B cell (primary cell): Measurements from ENCODE around the gene TFF2. TPM values are rescaled to one million over a fixed set of nuclear protein-coding genes. Genes with fewer than 3 reads are reported as not detected.

Source experiments
- ATAC-seq: fragments of 200-7000 bp; cut with Tn5 transposase; one replicate; pipeline ENCODE4 v1.10.0; 2021; ENCODE audit warnings: low read depth, mild to moderate bottlenecking, moderate number of reproducible peaks, moderate library complexity
- CTCF ChIA-PET: fragments of 350-600 bp; sonication (Branson Sonifier 250); formaldehyde crosslinking; loops from one replicate; lab custom pipeline; 2021; ENCODE audit warnings: antibody characterized with exemption, inconsistent platforms; lab: Charles Lee
- POLR2A ChIA-PET: fragments of 350-600 bp; sonication (Branson Sonifier 250); formaldehyde crosslinking; loops from one replicate; lab custom pipeline; 2021; ENCODE audit warnings: antibody characterized with exemption; lab: Charles Lee
- DNase-seq: peaks from one replicate; pipeline ENCODE4 v3.0.0; 2013
- H2AFZ ChIP-seq: 2 replicates; pipeline ENCODE4 v1.6.1; 2012; ENCODE audit warnings: mild to moderate bottlenecking, low read depth, low read length; ENCODE audit not compliant: insufficient read depth, poor library complexity, severe bottlenecking
- H3K27ac ChIP-seq, 2 donors: 1 replicate in 1 of 2; 2 replicates in 1 of 2; pipeline ENCODE4 v1.5.1; 2012 to 2013; ENCODE audit warnings: low read length in 2 of 2, mild to moderate bottlenecking in 2 of 2, moderate library complexity in 1 of 2
- H3K27me3 ChIP-seq, 4 experiments: fragments of 200-600 bp in 1 of 4; sonication (generic) in 1 of 4; replicated peaks in 1 of 4; 1 replicate in 2 of 4; 2 replicates in 2 of 4; pipeline versions ENCODE4 v1.6.1 to v1.7.0; 2013 to 2016; ENCODE audit warnings: low read length in 3 of 4, mild to moderate bottlenecking in 2 of 4, mixed read lengths in 1 of 4, moderate library complexity in 1 of 4; ENCODE audit not compliant: insufficient read depth in 4 of 4, control insufficient read depth in 3 of 4; ENCODE audit errors: control extremely low read depth in 1 of 4
- H3K36me3 ChIP-seq, 2 experiments: replicated peaks in 1 of 2; 1 replicate in 1 of 2; 2 replicates in 1 of 2; pipeline versions ENCODE4 v1.6.1 to v1.7.1; 2013; ENCODE audit warnings: low read length in 1 of 2; ENCODE audit not compliant: insufficient read depth in 2 of 2, control insufficient read depth in 1 of 2; ENCODE audit errors: control extremely low read depth in 1 of 2, extremely low read depth in 1 of 2
- H3K4me1 ChIP-seq, 2 donors: fragments of 200-600 bp in 1 of 2; sonication (generic) in 1 of 2; 1 replicate in 1 of 2; 2 replicates in 1 of 2; pipeline versions ENCODE4 v1.5.1 to v1.6.1; 2013 to 2017; ENCODE audit warnings: low read length in 2 of 2; ENCODE audit not compliant: control insufficient read depth in 2 of 2, insufficient read depth in 2 of 2
- H3K4me2 ChIP-seq: replicated peaks from 2 replicates; pipeline ENCODE3; 2012; ENCODE audit warnings: mild to moderate bottlenecking, low read depth, low read length; ENCODE audit not compliant: poor library complexity, severe bottlenecking
- H3K4me3 ChIP-seq, 5 experiments: fragments of 200-600 bp in 1 of 5; sonication (generic) in 1 of 5; 1 replicate in 3 of 5; 2 replicates in 2 of 5; pipeline versions ENCODE4 v1.5.1 to v1.7.0; 2011 to 2016; ENCODE audit warnings: low read length in 4 of 5, mild to moderate bottlenecking in 4 of 5, low read depth in 2 of 5, control low read depth in 1 of 5, moderate library complexity in 1 of 5; ENCODE audit not compliant: insufficient read depth in 1 of 5; ENCODE audit errors: control extremely low read depth in 1 of 5, extremely low read depth in 1 of 5
- H3K79me2 ChIP-seq: fragments of 200-600 bp; sonication (generic); one replicate; pipeline ENCODE4 v1.6.0; 2016; ENCODE audit warnings: low read length; ENCODE audit not compliant: control insufficient read depth, insufficient read depth
- H3K9ac ChIP-seq: fragments of 200-600 bp; sonication (generic); 2 replicates; pipeline ENCODE4 v1.6.1; 2017; ENCODE audit warnings: mild to moderate bottlenecking, low read length, moderate library complexity
- H3K9me3 ChIP-seq, 3 donors: one replicate each; pipeline versions ENCODE4 v1.6.1 to v1.7.1; 2013; ENCODE audit warnings: low read length in 2 of 3; ENCODE audit not compliant: control insufficient read depth in 2 of 3, insufficient read depth in 1 of 3; ENCODE audit errors: control extremely low read depth in 1 of 3
- H4K20me1 ChIP-seq: 2 replicates; pipeline ENCODE4 v1.6.0; 2012; ENCODE audit warnings: mild to moderate bottlenecking, low read length; ENCODE audit not compliant: insufficient read depth, control insufficient read depth, poor library complexity, severe bottlenecking
- H3K27ac Mint-ChIP-seq: one replicate; pipeline ENCODE4 v1.8.0; 2021; ENCODE audit warnings: mixed read lengths
- H3K27me3 Mint-ChIP-seq: one replicate; pipeline ENCODE4 v1.8.0; 2021; ENCODE audit warnings: mixed read lengths
- H3K4me1 Mint-ChIP-seq: one replicate; pipeline ENCODE4 v1.8.0; 2021; ENCODE audit warnings: mixed read lengths
- H3K4me3 Mint-ChIP-seq: one replicate; pipeline ENCODE4 v1.8.0; 2021; ENCODE audit warnings: mixed read lengths
- H3K9me3 Mint-ChIP-seq: one replicate; pipeline ENCODE4 v1.8.0; 2022; ENCODE audit warnings: mixed read lengths; ENCODE audit not compliant: insufficient read depth
- CTCF ChIP-seq: fragments of 200-600 bp; IDR thresholded peaks from one replicate; pipeline ENCODE4 v1.8.0; 2022; ENCODE audit warnings: antibody characterized with exemption, mild to moderate bottlenecking
- EZH2 ChIP-seq: IDR thresholded peaks from 2 replicates; pipeline ENCODE4 v1.6.1; 2012; ENCODE audit warnings: borderline replicate concordance, low read depth, mild to moderate bottlenecking, moderate library complexity, low read length; ENCODE audit not compliant: insufficient read depth, poor library complexity, severe bottlenecking
- WGBS: methylation state at CpG from one replicate; pipeline ENCODE4 v1.1.5; 2013; ENCODE audit warnings: missing lambda C conversion rate; ENCODE audit not compliant: insufficient coverage; 5-methylcytosine and 5-hydroxymethylcytosine counted together
- intact Hi-C: fragments of 100-400 bp; cut with micrococcal nuclease; formaldehyde crosslinking; loops from one replicate; pipeline ENCODE4 v1.10.0; 2022
- polyA plus RNA-seq: library from polyadenylated mRNA; depleted of rRNA; stranded (reverse); fragments of >200 nt; gene quantifications from 2 replicates; pipeline ENCODE4 v1.2.3, GENCODE V29; 2012
- total RNA-seq, 2 donors: library from RNA; stranded (reverse); fragments of 120-200 nt in 1 of 2; gene quantifications; 1 replicate in 1 of 2; 2 replicates in 1 of 2; pipeline versions ENCODE4 v1.2.3 to v1.2.4, GENCODE V29; 2013 to 2022

The TFF2 gene
- total and polyA plus RNA-seq, 2 donors (not counting 1 experiment from before 2014, with no cell fraction given): not detected

GRCh38 chr21:42332557-42333317 lies 18.1 kb downstream of the TFF2 start:
- H3K27me3 ChIP-seq: peaks cover 0 to 21% (median 11%) of the 10 kb centered on the region in 4 experiments
- ATAC-seq (no peak), DNase-seq (no peak)
- WGBS: 74% methylated on average over 5 of the region's 5 CpGs
- no peak overlapping the region for H3K27ac Mint-ChIP-seq
- H3K4me1 ChIP-seq: peaks cover under 1 to 2% of the 10 kb centered on the region in 2 donors
- H3K36me3 ChIP-seq: no peaks in the 10 kb centered on the region
- TF ChIP-seq CTCF (no peak), EZH2 (no peak)
- H4K20me1 ChIP-seq: no peaks in the 10 kb centered on the region
- peaks cover 1 to 13% (median 10%) of the 10 kb centered on the region in 3 donors for H3K9me3 ChIP-seq
- H3K4me2 ChIP-seq: no peak overlapping the region
- peaks cover 27% of the 10 kb centered on the region for H3K27me3 Mint-ChIP-seq
- H3K4me3 Mint-ChIP-seq: no peak overlapping the region
- peaks cover 4% of the 10 kb centered on the region for H3K4me1 Mint-ChIP-seq
- no peaks in the 10 kb centered on the region for H3K79me2 ChIP-seq
- no peak overlapping the region for H3K4me3 ChIP-seq
- peaks cover 13% of the 10 kb centered on the region for H3K9me3 Mint-ChIP-seq
- H2AFZ ChIP-seq: no peak overlapping the region
- POLR2A ChIA-PET: no interaction called here
- H3K9ac ChIP-seq: no peak overlapping the region
- CTCF ChIA-PET: interaction anchor here (1.4 kb wide), 1 partner anchor 204 kb away, joined by 4 read pairs; no protein-coding TSS in a partner anchor
- H3K27ac ChIP-seq: no peak overlapping the region
- intact Hi-C loops: loop anchor here (10.0 kb wide), 1 partner anchor 168 kb away; no protein-coding TSS in a partner anchor

- no peak overlapping the region for H3K27ac ChIP-seq
- H3K4me3 Mint-ChIP-seq: no peak overlapping the region
- no peak overlapping the region for H2AFZ ChIP-seq
- peaks cover 13% of the 10 kb centered on the region for H3K9me3 Mint-ChIP-seq
- H3K27ac Mint-ChIP-seq: no peak overlapping the region
- DNase-seq: no peak
- H3K9ac ChIP-seq: no peak overlapping the region
- no peaks in the 10 kb centered on the region for H3K79me2 ChIP-seq
- H3K27me3 Mint-ChIP-seq: peaks cover 21% of the 10 kb centered on the region
- POLR2A ChIA-PET: no interaction called here
- intact Hi-C loops: loop anchor here (10.0 kb wide), 1 partner anchor 167 kb away; no protein-coding TSS in a partner anchor
- ATAC-seq: no peak
- no peaks in the 10 kb centered on the region for H3K4me1 ChIP-seq
- TF ChIP-seq CTCF (no peak), EZH2 (no peak)
- no peak overlapping the region for H3K4me3 ChIP-seq
- CTCF ChIA-PET: no interaction called here
- no peaks in the 10 kb centered on the region for H3K4me1 Mint-ChIP-seq
- no peaks in the 10 kb centered on the region for H3K36me3 ChIP-seq
- peaks cover 1 to 13% (median 10%) of the 10 kb centered on the region in 3 donors for H3K9me3 ChIP-seq
- H3K4me2 ChIP-seq: no peak overlapping the region
- peaks cover 0 to 21% (median 6%) of the 10 kb centered on the region in 4 experiments for H3K27me3 ChIP-seq
- no peaks in the 10 kb centered on the region for H4K20me1 ChIP-seq
Measured at GRCh38 chr21:42331660-42332059, 19.1 kb downstream of the TFF2 start.
